Astrocyte (in vitro differentiated cells and primary cell): ENCODE measurements around the gene SRF.

ENCODE experiments used
- CTCF ChIP-seq: IDR thresholded peaks from 2 replicates; pipeline ENCODE4 v1.5.1; 2011; ENCODE audit warnings: low read depth, mild to moderate bottlenecking, inconsistent platforms, low read length, moderate library complexity; ENCODE audit not compliant: insufficient read depth
- EZH2 ChIP-seq: IDR thresholded peaks from 2 replicates; pipeline ENCODE4 v1.6.1; 2012; ENCODE audit warnings: mild to moderate bottlenecking, low read length, inconsistent platforms; ENCODE audit not compliant: insufficient read depth

- TF ChIP-seq CTCF (no peak), EZH2 (no peak)
These were observed 55.3 kb downstream of the SRF start for GRCh38 chr6:43226192-43226851.
